Activated naive CD4-positive, alpha-beta T cell treated with anti-CD3 and anti-CD28 coated beads, Interleukin-2, amount 50 U/mL, for 16 hours (primary cell): Measurements from ENCODE around the gene APOL3.
"Not testable (repeated sequence)": the region's sequence is repeated elsewhere in the genome, so short reads cannot be mapped to it uniquely, and the experiment has no call there.

ENCODE experiments used
- DNase-seq: peaks from one replicate; pipeline ENCODE4 v3.0.0-alpha.2; 2020

The APOL3 gene

GRCh38 chr22:36160499-36160942 is at the start of gene APOL3:
Gene APOL3 (minus strand): TSS chr22:36160755. CDS start chr22:36149055, 11,700 bp downstream.
- DNase-seq = peak; percentile 31

GRCh38 chr22:36210224-36210623 is 49.7 kb upstream of the APOL3 start:
- DNase-seq = no peak

DNA sequence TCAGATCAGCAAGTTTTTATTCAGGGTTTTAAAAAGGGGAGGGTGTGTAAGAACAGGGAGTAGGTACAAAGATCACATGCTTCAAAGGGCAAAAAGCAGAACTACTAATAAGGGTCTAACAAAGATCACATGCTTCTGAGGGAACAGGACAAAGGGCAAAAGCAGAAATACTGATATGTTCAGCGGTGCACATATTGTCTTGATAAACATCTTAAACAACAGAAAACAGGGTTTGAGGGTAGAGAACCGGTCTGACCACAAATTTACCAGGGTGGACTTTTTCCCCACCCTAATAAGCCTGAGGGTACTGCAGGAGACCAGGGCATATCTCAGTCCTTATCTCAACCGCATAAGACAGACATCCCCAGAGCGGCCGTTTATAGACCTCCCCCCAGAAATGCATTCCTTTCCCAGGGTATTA is 48.9 kb upstream of the APOL3 start:
- DNase-seq = not testable (repeated sequence)

- DNase-seq = no peak
Measured at GRCh38 chr22:36208914-36209313, 48.4 kb upstream of the APOL3 start.

DNA sequence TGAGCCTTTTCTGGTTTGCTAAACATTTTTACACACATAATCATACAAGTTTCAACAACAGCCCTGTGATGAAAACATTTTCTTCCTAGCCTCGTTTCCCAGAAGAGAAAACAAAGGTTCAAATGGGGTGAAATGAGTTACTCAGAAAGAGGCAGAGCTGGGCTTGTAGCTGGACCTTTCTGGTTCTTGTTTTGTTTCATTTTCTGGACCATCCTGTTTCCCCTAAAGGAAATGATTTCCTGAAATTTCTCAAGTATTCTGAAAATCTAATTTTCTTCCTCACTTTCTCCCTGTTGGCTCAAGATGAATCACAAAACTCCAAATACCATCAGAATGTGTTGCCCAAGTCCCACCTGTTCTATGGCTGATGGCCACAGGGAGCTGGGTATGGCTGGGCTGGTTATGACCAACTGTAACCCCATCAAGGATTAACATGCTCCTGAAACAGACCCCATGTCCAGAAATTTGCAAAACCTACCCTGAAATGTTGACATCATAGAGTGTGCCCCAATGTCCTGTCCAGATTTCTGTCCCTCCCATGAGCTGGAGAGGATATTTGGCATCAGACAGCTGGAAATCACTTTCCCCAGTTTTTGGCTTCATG is 47.7 kb upstream of the APOL3 start:
- no peak for DNase-seq

- no peak for DNase-seq
Measured at GRCh38 chr22:36206255-36206654, 45.7 kb upstream of the APOL3 start.

- not testable (repeated sequence) for DNase-seq
Measured at GRCh38 chr22:36205573-36205972, 45.0 kb upstream of the APOL3 start.

- no peak for DNase-seq
Measured at GRCh38 chr22:36204632-36205015, 44.1 kb upstream of the APOL3 start.

GRCh38 chr22:36204001-36204631 is 43.6 kb upstream of the APOL3 start:
- DNase-seq = no peak

DNA sequence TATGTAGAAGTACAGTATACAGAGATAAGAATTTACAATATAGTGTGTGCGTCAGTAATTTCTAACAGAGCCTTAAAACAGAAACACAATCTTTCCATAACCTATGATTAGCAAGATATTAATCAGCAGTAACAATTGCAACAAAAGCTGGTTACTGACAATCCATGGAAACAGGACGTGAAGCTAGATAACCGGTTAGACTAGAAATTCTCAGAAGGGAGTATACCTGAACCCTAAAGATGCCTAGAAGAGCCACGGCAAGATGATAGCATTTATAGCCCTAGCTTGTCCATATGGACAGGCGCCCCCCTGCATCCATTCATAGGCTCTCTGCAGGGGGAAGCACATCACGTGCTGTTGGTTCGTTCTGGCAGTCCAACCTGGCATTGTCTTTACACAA is 42.9 kb upstream of the APOL3 start:
- DNase-seq = not testable (repeated sequence)

GRCh38 chr22:36202906-36203305 is 42.4 kb upstream of the APOL3 start:
- not testable (repeated sequence) for DNase-seq

DNA sequence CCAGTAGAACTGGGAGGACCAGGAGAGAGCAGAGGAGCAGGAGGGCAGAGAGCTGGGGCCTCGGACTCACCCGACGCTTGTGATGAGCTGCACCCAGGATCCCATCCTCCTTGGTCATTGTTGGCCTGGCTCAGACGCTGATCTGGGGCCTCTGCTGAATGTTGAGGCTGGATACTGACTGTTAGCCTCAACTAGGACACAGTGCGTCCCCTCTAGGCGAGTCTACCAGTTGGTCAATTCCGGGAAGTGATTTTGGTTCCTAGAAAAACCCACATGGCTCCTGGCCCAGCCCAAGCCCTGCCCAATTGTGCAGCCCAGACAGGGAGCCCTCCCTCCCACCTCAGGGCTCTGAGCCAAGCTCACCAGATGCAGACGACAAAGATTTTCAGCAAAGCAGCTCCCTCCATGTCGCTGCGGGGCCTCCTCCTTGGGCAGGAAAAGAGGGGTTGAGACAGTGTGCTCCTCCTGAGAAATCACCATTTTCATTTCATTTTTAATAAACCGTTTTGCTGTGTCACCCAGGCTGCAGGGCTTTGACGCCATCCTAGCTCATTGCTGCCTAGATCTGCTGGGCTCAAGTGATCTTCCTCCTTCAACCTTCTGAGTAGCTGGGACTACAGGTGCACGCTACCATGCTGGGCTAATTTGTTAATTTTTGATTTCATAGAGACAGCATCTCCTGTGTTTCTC is 41.2 kb upstream of the APOL3 start, which contains the start of gene APOL4:
TSS of gene APOL4 (minus strand) at position 180 of the 690 bp plus-strand sequence. CDS start at position 105, 75 bp downstream.
- DNase-seq = no peak

DNA sequence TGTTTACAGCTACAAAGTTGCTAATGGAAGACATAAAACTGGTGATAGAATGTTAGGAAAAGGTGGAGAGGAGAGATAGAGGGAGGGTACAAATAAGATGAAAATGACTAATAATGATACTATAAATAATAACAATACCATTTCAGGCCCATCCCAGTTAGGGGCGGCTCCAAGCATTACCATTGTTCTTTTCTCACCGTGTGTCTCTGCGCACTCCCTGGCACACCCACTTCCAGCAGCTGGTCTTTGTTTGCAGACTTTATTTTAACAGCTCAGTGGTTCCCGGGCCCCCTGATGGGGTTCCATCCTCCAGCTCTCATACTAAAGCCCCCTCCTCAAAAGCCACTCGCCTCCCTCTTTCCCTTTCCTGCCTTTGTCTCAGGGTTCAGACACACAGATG is 40.5 kb upstream of the APOL3 start:
- not testable (repeated sequence) for DNase-seq

GRCh38 chr22:36199001-36199551 is 38.5 kb upstream of the APOL3 start:
- DNase-seq = no peak

GRCh38 chr22:36198536-36198935 is 38.0 kb upstream of the APOL3 start:
- DNase-seq = no peak

DNA sequence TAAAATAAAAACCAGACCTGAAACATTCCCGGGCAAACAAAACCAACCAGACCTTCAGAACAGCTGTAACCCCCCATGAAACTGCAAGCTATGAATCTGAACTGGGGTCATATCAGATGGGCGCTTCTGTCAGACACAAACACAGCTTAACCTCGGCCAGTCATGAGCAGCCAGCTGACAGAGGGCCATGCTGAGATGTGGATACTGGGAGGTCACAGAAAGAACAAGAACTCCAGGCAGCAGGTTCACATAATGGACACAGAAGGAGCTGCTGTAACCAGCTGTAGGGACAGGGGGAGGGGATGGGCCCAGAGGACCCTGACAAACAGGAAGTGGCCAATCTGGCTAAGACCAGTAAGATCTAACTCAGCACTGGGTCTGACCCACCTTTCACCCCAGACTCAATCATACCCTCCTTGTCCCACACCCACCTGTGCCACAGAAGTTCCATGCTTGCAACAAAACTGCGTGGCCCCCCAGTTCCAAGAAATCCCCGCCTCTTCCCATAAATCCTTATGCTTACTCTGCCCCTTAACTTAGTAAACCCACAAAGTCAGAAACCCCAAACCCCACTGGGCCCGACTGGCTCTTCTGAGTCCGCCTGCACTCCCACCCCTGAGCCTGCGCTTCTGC is 37.1 kb upstream of the APOL3 start:
- DNase-seq = no peak

DNA sequence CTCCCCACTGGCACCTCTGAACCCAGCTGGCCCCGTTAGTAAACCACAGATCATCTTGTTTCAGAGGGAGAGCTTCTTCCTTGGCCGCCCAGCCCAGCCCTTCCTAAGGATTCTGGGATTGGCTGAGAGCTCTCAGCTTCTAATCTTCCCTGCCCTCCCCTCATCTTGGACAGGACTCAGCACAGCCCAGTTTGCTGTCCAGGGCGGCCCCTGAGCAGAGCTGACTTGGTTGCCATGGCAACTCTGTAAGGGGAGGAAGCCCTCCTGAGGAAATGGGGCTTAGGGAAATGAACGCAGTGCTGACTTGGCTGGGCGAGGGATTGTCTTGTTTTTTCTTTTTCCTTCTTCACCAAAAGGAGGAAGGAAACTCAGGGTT is 36.5 kb upstream of the APOL3 start:
- DNase-seq = no peak

DNA sequence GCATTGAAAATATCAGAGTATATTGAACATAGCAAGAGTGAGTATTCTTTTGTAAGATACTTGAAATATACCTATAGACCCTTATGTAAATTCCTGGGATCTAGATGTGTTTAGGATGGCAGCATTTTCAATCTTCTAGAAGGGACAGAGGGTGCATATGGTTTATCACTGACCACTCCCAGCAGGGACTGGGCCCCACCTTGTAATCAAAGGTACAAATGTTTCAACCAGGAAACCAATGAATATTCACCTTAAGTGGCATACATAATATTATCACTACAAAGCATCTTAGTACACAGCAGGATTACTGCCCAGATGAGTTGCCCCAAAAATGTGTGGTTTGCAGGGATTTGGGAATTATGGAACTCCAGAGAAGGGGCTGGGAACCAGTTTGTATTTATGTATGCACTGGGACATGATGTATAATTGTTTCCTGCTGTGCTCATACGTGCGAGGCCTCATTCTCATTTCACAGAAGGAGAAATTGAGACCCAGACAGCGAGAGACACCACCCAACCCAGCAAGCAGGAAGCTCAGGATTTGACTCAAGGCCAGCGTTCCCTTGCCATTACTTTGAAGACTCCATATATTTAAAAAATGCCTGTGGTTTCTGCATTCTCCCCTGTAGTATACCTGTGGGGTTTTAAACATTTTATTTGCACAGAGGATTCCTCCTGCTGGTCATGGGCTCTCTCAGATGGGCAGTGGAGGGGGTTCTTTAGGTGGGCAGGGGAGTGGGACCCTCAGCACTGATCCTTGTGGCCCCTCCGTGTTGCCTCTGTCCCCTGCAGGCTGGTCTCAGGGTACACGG is 35.9 kb upstream of the APOL3 start:
- no peak for DNase-seq

DNA sequence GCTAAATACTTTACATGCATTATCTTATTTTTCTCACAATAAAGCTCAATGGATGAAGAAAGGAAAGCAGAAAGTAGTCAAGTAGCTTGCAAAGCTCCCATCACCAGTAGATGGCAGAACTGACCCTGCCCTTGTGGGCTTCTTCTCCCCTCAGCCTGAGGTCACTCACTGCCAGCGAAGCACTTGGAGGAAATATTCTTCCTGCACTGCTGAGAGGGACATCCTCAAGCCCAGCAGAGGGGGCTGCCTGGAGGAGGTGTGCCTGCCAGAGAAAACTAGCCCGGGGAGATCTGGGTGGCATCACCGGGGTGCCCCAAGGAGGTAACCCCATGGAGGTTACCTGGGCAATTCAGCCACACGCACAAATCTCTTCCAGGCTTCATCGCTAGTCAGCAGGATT is 34.4 kb upstream of the APOL3 start:
- peak; percentile 41 for DNase-seq

DNA sequence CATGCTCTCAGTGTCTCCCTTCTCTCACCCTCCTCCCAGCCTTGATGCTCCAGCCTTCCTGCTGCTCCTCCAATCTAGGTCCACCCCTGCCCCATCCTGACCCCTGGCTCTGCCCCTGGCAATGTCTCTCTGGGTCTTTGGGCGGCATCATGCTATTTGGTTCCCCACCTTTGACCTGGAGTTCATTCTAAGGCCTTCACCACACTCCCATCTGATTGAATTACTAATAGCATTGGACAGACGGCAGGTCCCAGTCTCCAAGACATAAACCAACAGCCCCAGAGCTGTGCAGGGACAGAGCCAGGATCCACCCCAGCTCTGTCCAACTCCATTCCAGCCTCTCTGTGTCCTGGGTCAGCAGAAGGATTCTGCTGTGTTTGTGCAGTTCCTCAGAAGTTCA is 33.8 kb upstream of the APOL3 start:
- no peak for DNase-seq

DNA sequence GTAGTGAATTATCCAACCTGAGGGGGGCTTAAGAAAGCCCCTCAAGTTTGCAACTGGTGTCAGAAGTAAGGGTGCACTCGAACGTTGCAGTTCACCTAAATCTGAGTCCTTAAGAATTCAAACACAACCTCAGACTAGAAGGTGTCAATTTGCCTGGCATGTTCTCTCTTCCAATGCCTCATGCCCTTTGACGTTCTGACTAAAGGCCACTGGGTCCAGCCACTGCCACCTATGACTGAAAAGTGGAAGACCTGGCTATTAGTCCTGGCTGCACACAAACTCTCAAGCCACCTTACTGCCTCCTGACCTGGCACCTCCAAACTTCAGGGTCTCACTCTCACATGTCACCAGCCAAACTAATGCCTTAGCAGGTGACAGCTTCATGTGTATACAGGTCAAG is 33.0 kb upstream of the APOL3 start:
- no peak for DNase-seq

- no peak for DNase-seq
Measured at GRCh38 chr22:36193171-36193570, 32.6 kb upstream of the APOL3 start.
